DOHH2 (cell line): ENCODE data around the gene MYCBP2.

Source experiments
- H3F3A ChIP-seq: fragments of 200-600 bp; sonication (generic), shearing (Covaris generic); 2 replicates; pipeline ENCODE4 v1.6.0; 2016; ENCODE audit warnings: antibody characterized with exemption, mild to moderate bottlenecking; ENCODE audit not compliant: control insufficient read depth, insufficient read depth
- H3K27ac ChIP-seq: fragments of 200-600 bp; sonication (generic); 2 replicates; pipeline ENCODE4 v1.5.1; 2014; ENCODE audit warnings: low read depth, mild to moderate bottlenecking, low read length, moderate library complexity
- H3K27me3 ChIP-seq: fragments of 200-600 bp; sonication (generic); 2 replicates; pipeline ENCODE4 v1.6.1; 2014; ENCODE audit warnings: mild to moderate bottlenecking, low read length, mixed read lengths; ENCODE audit not compliant: control insufficient read depth
- H3K36me3 ChIP-seq: fragments of 200-600 bp; sonication (generic); 2 replicates; pipeline ENCODE4 v1.6.1; 2014; ENCODE audit warnings: mild to moderate bottlenecking, low read length, moderate library complexity, mixed read lengths; ENCODE audit not compliant: control insufficient read depth
- H3K4me1 ChIP-seq: fragments of 200-600 bp; sonication (generic); 2 replicates; pipeline ENCODE4 v1.6.1; 2014; ENCODE audit warnings: mild to moderate bottlenecking, low read length, mixed read lengths; ENCODE audit not compliant: control insufficient read depth
- H3K4me2 ChIP-seq: fragments of 200-600 bp; sonication (generic); 2 replicates; pipeline ENCODE4 v1.6.0; 2014; ENCODE audit warnings: mild to moderate bottlenecking, low read length, moderate library complexity
- H3K4me3 ChIP-seq: fragments of 200-600 bp; sonication (generic); 2 replicates; pipeline ENCODE4 v1.5.1; 2014; ENCODE audit warnings: mild to moderate bottlenecking, low read length, mixed read lengths
- H3K79me2 ChIP-seq: fragments of 200-600 bp; sonication (generic); 2 replicates; pipeline ENCODE4 v1.6.1; 2014; ENCODE audit warnings: mild to moderate bottlenecking, low read length, mixed read lengths; ENCODE audit not compliant: control insufficient read depth
- H3K9me2 ChIP-seq: fragments of 200-600 bp; sonication (generic); replicated peaks from 2 replicates; pipeline ENCODE4 v1.6.1; 2014; ENCODE audit warnings: mild to moderate bottlenecking, low read length, mixed read lengths; ENCODE audit not compliant: control insufficient read depth
- H3K9me3 ChIP-seq: fragments of 200-600 bp; sonication (generic); 2 replicates; pipeline ENCODE4 v1.6.1; 2014; ENCODE audit warnings: antibody characterized with exemption, low read length, mixed read lengths; ENCODE audit not compliant: control insufficient read depth, insufficient read depth
- H4K20me1 ChIP-seq: fragments of 200-600 bp; sonication (generic); 2 replicates; pipeline ENCODE4 v1.6.0; 2014; ENCODE audit warnings: low read depth, mild to moderate bottlenecking, antibody characterized with exemption, low read length, moderate library complexity; ENCODE audit not compliant: control insufficient read depth, insufficient read depth
- EZH2phosphoT487 ChIP-seq: fragments of 200-600 bp; sonication (generic); IDR thresholded peaks from 2 replicates; pipeline ENCODE4 v1.6.1; 2017; ENCODE audit warnings: borderline replicate concordance, mild to moderate bottlenecking, antibody characterized with exemption, low read length, moderate library complexity, mixed read lengths
- TF ChIP-seq, protein P1 (sequence below): fragments of 200-600 bp; sonication (generic); IDR thresholded peaks from one replicate; pipeline ENCODE4 v1.5.1; 2014; ENCODE audit warnings: antibody characterized with exemption, mild to moderate bottlenecking, low read depth, low read length; ENCODE audit not compliant: poor library complexity, severe bottlenecking

Gene MYCBP2, protein sequence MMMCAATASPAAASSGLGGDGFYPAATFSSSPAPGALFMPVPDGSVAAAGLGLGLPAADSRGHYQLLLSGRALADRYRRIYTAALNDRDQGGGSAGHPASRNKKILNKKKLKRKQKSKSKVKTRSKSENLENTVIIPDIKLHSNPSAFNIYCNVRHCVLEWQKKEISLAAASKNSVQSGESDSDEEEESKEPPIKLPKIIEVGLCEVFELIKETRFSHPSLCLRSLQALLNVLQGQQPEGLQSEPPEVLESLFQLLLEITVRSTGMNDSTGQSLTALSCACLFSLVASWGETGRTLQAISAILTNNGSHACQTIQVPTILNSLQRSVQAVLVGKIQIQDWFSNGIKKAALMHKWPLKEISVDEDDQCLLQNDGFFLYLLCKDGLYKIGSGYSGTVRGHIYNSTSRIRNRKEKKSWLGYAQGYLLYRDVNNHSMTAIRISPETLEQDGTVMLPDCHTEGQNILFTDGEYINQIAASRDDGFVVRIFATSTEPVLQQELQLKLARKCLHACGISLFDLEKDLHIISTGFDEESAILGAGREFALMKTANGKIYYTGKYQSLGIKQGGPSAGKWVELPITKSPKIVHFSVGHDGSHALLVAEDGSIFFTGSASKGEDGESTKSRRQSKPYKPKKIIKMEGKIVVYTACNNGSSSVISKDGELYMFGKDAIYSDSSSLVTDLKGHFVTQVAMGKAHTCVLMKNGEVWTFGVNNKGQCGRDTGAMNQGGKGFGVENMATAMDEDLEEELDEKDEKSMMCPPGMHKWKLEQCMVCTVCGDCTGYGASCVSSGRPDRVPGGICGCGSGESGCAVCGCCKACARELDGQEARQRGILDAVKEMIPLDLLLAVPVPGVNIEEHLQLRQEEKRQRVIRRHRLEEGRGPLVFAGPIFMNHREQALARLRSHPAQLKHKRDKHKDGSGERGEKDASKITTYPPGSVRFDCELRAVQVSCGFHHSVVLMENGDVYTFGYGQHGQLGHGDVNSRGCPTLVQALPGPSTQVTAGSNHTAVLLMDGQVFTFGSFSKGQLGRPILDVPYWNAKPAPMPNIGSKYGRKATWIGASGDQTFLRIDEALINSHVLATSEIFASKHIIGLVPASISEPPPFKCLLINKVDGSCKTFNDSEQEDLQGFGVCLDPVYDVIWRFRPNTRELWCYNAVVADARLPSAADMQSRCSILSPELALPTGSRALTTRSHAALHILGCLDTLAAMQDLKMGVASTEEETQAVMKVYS (N-terminal part only)

DNA sequence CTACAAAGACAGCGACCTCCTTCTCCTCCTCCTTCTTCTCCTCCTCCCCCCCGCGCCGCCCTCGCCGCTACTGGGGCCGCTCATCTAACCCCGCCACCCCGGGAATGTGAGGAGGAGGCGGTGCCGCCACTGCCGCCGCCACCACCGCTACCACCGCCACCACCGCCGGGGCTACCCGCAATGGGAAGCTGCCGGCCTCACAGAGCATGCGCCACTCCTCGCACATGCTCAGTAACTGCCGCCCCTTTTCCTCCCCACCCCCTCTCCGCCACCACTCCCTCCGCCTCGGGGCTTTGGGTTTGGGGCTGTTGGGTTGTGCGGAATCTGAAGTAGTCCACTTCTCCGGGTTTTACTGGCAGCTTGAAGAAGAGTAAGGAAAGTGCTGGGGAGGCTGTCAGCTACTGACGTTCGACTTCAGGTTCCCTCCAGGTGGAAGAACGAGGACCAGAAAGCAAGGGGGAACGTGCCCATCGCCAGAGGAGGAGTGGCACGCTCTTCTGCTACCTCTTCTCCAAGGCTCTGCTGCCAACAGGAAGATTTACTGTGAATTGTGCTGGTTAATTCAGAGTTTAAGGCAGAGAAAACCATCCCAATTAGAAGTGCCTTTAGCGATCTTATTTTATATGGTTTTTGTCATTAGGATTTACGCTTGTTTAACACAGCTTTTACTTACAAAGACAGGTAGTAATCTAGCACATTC is at the start of gene MYCBP2:
Gene MYCBP2, minus strand, starts transcription at position 190 of the 700 bp plus-strand sequence. CDS start 319 bp downstream, outside the sequence.
- Histone ChIP-seq H3K27ac (peak within 1 kb of the TSS; percentile 99), H3F3A (peaks cover 27% of the 10 kb centered on the region), H3K4me3 (peak within 1 kb of the TSS; percentile 80), H3K36me3 (peaks cover 20% of the 10 kb centered on the region), H3K79me2 (peaks cover 52% of the 10 kb centered on the region), H3K9me2 (no peaks in the 10 kb centered on the region), H4K20me1 (peaks cover 24% of the 10 kb centered on the region), H3K9me3 (no peaks in the 10 kb centered on the region), H3K4me2 (peak within 1 kb of the TSS; percentile 81), H3K27me3 (no peaks in the 10 kb centered on the region), H3K4me1 (peaks cover 58% of the 10 kb centered on the region)
- TF ChIP-seq, protein P1, sequence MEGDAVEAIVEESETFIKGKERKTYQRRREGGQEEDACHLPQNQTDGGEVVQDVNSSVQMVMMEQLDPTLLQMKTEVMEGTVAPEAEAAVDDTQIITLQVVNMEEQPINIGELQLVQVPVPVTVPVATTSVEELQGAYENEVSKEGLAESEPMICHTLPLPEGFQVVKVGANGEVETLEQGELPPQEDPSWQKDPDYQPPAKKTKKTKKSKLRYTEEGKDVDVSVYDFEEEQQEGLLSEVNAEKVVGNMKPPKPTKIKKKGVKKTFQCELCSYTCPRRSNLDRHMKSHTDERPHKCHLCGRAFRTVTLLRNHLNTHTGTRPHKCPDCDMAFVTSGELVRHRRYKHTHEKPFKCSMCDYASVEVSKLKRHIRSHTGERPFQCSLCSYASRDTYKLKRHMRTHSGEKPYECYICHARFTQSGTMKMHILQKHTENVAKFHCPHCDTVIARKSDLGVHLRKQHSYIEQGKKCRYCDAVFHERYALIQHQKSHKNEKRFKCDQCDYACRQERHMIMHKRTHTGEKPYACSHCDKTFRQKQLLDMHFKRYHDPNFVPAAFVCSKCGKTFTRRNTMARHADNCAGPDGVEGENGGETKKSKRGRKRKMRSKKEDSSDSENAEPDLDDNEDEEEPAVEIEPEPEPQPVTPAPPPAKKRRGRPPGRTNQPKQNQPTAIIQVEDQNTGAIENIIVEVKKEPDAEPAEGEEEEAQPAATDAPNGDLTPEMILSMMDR, result no peak
- TF ChIP-seq EZH2phosphoT487, result no peak

DNA sequence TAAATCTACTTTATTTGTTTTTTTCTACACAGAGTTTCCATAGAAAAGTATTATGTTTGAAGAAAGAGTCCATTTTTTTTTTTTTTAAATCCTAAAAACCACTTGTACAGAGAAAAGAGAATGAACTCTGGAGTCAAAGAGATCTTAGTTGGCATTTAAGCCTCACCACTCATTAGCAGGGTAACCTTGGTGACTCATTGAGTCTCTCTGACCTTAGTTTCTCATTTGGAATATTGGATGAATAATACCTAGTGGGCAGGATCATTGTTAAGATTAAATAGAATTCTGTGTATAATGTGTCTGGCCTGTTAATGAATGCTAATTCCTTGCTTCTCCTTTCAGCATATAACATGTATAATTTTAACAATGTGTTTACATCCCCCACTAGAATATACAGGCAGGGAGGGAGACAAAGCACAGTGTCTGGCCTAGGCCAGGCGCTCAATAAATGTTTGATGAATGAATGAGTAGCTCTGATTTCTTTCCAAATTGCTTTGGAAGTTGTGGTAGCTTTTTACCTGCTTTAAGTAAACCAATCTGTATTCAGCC is 48.7 kb upstream of the MYCBP2 start:
- H3K4me1 ChIP-seq, result no peaks in the 10 kb centered on the region
- H3K27me3 ChIP-seq, result no peaks in the 10 kb centered on the region
- TF ChIP-seq, protein P1, result no peak
- TF ChIP-seq EZH2phosphoT487, result no peak
- no peak overlapping the region for H3K27ac ChIP-seq
- no peaks in the 10 kb centered on the region for H3K9me3 ChIP-seq
- no peak overlapping the region for H3K4me2 ChIP-seq
- no peaks in the 10 kb centered on the region for H4K20me1 ChIP-seq
- no peak overlapping the region for H3K4me3 ChIP-seq
- no peaks in the 10 kb centered on the region for H3K36me3 ChIP-seq
- no peaks in the 10 kb centered on the region for H3K79me2 ChIP-seq
- no peaks in the 10 kb centered on the region for H3F3A ChIP-seq
- H3K9me2 ChIP-seq, result no peaks in the 10 kb centered on the region

- Histone ChIP-seq H3K4me3 (no peak overlapping the region), H4K20me1 (no peaks in the 10 kb centered on the region), H3K79me2 (no peaks in the 10 kb centered on the region), H3K4me2 (no peak overlapping the region), H3K27ac (no peak overlapping the region), H3K27me3 (no peaks in the 10 kb centered on the region), H3K9me3 (no peaks in the 10 kb centered on the region), H3K9me2 (no peaks in the 10 kb centered on the region), H3F3A (no peaks in the 10 kb centered on the region), H3K4me1 (no peaks in the 10 kb centered on the region), H3K36me3 (no peaks in the 10 kb centered on the region)
- no peak for TF ChIP-seq EZH2phosphoT487
- TF ChIP-seq, protein P1, result no peak
Measured at GRCh38 chr13:77374786-77375185, 47.9 kb upstream of the MYCBP2 start.
